GM19328 (cell line): ENCODE data around the gene OTUD7B.

Experiments
- ATAC-seq: cut with Tn5 transposase; IDR thresholded peaks from one replicate; pipeline ENCODE4 v1.9.1; 2021; ENCODE audit warnings: mild to moderate bottlenecking, moderate library complexity; ENCODE audit not compliant: unreplicated experiment

OTUD7B gene

DNA sequence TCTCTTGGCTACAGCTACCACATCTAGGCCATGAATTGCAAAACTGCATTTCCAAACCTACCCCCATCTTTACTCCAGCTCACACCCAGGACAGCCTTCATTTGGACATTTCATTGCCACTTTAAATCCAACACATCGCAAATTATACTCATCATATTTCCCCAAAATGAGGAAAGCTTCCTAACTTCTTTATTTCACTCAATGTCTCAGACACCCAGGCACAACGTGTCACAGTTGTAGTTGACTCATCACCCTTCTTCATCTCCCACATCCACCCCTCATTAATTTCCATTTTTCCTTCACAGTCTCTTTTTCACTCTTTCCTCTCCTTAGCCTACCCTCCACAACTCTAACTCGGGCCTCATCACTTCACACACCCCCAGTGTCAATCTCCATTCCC is 6.7 kb downstream of the OTUD7B start:
- ATAC-seq, result no peak

DNA sequence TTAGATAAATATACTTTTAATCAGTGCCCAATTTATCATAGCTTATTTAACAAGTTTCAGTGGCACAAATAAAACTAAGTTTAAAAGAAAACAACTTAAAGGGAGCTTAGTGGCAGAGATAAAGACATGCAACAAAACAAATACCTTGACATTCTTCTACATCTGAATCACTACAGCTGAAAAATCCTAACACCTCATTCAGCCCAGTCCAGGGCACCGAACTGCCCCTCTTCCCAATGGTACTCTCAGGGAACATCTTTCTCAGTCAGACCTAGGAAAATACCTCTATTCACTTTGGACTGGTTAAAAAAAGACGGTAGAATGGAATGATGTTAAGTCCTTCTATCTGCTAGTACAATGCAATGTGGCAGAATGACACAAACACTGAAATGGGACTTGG is 8.3 kb downstream of the OTUD7B start:
- ATAC-seq, result no peak

DNA sequence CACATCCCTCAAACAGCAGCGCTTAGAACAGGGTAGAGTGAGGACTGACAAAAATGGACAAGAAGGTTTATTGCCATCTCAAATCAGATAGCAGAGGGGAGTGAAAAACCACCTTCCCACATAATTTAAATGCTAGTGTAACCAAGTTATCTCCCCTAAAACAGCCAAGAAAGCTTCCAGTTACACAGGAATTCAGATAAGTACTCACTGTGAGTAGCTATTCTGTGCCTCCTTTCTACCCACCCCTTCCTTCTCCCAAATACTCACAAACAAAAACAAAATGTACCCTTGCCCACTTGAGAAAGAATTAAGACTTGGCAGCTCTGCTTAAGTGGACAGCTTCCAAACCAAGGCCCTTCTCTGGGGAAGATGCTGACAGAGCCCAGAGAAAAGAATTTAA is 9.1 kb downstream of the OTUD7B start:
- no peak for ATAC-seq

DNA sequence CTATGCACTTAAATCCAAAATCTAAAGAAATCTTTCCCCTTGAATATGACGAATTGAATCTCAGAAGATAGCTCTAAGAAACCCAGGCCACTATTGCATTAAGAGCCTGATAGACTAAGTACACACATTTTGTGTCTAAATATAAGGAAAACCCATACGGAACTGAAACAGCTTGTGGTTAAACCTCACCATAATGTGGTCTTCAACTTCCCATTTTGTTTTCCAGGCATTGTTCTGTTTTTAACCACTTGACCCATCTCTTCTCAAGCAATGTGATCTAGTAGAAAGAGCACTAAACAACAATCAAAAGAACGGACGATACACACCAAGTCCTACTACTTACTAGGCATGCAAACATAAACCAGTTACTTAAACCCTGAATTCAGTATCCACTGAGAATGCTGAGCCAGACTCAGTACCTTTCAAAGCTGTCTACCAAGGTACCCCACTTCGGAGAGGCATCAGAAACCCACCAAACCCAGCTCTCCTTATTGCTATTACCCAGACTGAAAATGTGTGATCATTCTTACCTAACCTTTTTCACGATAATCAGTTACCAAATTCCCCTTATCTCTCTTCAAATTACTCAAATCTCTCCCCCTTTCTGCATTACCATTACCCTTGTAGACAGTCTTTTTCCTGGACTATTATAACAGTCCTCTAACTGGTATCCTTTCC is 12.8 kb downstream of the OTUD7B start:
- peak; percentile 81 for ATAC-seq

DNA sequence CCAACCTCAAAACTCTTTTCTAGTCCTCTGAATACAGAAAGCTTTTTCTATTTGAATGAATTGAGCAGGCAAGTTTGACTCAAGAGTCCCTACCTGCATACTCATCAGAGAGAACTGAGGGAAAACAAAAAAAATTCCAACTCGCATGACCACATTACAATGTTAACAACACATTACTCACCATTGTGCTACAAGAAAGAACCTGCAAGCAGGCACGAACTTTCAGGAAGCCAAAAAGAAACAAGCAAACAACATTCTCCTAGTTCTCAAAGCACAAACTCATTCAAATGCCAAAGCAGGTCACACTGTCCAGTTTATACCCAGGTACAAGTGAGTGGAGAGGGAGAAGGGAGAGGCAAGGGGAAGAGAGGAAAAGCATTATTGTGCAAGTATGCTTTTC is 14.6 kb downstream of the OTUD7B start:
- no peak for ATAC-seq

DNA sequence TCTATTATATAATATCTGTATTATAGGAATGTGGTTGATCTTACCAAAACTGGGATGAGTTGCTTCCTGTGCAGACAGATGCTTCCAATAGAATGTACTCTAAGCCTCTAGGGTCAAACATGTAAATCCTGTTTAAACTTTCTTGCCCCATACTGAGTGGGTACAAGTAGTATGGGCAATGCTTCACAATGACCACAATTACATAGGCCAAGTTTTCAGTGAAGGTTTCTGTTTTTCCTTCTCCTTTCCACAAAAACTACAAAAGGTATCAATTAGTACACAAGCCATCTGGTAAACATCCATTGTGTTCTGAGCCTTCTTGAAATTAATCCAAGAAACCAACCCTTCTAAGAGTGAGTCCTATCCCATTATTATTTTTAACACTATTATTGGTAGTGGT is 16.8 kb downstream of the OTUD7B start:
- ATAC-seq, result no peak

DNA sequence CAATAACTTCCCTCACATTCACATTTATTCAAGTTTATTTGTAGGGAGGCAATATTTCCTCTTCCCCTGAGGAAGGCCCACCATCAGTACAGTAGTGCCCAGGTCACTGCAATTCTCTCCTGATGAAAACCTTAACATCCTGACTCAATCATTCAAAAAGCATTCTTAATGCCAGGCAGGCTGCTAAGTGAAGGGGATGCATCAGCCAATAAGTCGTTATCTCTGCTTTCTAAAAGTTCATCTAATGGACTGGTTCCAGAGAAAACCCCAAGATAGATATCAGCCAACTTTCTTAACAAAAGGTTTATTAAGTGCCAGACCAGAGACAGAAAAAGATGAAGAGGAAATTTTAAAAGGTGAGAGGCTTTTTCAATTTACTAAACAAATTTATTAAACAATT is 17.3 kb downstream of the OTUD7B start:
- ATAC-seq, result no peak

DNA sequence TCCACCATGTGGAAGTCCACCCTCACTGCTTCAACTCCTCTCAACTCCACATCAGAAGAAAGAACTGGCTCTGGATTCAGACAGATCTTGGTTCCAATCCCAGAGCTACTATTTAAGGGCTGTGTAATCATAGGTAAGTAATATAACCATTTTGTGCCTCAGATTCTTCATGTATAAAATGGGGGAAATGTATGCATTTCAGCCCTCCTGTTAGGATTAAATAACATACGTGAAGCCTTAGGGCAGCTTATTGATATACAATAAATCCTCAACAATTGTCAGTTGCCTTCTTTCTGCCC is 23.3 kb downstream of the OTUD7B start:
- ATAC-seq, result no peak

DNA sequence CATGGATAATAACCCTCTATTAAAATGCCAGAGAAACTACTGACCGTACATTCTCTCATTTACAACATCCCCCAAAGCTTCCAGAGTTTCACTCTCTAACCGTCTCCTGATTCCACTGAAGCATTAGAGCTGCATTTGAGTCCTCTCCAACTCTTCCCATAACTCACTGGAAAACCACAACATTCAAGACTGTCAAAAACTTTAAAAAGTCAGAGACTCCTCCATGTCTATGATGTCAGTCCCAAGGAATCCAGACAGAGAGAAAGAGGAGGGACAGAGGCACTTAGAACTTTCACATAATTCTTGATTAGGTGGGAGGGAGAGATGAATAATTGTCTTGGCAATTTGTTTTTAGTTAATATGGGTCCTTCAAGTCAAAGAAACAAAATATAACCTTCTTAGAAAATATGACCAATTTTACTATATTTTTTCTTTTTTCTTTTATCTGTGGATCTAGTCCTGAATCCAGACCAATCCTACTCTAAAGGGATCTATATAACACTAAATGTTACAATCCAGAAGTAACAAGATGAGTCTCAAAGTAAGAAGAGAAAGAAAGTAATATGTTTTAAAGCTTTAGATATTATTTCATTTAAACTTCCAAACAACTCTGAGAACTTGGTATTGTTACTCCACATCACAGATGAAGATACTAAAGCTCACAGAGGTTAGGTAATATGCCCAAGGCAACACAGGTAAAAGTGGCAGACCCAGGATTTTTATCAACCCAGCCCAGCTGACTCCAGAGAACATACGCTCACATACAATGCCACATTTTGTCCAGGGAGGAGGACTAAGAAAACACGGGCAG is 23.8 kb downstream of the OTUD7B start:
- no peak for ATAC-seq

DNA sequence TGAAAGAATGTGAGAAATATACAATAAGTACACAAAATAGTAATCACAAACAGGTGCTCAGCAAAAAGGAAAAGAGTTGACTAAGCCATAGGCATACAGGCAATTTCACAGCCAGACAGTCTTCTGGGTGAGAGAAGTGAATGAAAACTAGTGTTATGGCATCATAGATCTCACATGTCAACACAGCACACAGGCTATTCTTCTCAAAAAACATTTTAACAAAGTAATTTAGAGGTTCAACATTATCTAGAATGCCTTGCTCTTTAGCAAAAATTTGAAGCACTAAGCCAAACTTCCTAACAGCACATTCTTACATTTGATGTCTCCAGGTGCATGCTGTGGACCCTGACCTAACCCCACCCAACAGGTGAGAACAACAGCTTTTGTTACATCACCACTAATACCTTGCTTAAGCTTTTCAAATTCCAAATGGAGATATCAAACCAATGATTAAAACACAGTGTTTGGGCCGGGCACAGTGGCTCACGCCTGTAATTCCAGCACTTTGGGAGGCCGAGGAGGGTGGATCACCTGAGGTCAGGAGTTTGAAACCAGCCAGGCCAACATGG is 30.5 kb downstream of the OTUD7B start:
- ATAC-seq, result no peak

DNA sequence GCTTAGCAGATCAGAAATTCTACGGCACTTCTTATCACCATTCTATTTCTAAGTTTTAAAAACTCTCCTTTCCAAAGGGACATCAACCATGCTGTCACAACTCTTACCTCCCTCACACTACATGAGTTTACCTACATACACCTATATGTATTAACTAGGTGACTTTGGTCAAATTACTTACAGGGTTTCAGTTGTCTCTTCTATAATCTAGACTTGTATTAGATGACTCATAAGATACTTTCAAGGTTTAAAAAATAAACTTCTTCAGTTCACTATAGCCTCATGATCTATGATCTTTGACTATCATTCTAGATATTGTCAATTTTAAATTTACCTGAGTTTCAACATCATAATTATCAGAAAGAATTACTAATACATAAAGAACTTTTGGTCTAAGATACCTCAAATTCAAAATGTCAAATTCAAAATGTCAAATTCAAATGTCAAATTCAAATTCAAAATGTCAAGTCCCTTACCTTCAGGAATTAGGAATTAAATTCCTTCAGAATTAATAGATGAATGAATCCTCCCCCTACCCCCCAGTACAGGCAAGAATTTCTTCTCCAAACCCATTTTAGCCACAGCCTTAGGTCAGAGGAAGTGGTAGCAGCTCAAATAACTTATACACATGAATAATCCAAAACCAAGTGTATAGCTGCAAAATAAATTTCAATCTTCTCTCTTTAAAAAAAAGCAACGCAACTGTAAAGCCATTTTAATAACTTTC is 31.1 kb downstream of the OTUD7B start:
- ATAC-seq, result no peak

DNA sequence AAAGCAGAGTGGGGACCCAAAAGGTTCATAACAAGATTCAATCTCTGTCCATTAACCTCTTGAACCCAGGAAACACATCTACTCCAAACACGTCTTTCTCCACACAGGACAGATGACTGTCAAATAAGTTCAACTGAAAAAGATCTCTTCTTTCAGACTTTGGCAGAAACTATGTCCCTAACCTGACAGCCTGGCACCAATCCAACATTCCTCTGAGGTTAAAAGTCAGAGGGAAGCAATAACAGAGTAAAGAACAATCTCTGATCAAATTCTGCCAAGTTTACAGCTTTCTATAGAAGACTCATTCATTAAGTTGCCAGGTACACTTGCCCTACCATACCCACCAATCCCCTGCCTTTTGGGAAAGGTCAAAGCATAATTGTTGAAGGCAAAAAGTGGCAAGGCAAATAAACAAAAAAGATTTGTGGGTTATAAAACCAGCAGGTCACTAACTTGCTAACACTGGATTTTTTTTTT is 31.9 kb downstream of the OTUD7B start:
- no peak for ATAC-seq

DNA sequence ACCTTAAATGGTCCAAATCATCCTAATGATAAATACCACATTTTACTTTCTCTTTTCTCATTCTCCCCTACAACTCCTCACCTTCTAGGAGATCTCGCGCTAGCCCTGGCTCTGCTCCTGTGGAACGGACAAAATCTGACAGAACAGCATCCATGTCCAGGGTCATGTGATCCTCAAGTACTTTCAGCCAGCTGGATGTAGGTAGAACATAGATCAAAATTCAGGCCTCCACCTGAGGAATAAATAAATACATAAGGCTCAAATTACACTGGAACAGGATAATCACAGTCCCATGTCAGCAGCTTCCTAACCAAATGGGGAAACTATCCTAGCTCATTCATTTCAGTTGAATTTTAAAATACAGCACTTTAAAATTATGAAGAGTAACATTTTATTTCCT is 33.2 kb downstream of the OTUD7B start:
- ATAC-seq, result no peak

DNA sequence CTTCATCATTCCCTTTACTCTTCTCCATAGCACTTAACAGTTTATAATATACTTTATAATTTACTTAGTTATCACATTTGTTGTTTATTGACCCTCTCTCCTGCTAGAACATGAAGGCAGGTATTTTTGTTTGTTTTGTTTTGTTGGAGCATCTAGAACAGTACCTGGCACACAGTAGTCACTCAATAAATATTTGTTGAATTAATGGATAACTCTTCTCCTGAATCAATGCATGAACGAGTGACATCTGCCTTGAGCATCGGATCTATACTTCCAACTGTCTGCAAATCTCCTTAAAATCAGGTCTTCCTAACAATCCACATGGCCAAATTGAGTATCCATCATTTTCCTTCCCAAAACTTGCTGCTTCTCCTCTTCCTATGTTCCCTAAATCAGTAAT is 38.0 kb downstream of the OTUD7B start:
- no peak for ATAC-seq

DNA sequence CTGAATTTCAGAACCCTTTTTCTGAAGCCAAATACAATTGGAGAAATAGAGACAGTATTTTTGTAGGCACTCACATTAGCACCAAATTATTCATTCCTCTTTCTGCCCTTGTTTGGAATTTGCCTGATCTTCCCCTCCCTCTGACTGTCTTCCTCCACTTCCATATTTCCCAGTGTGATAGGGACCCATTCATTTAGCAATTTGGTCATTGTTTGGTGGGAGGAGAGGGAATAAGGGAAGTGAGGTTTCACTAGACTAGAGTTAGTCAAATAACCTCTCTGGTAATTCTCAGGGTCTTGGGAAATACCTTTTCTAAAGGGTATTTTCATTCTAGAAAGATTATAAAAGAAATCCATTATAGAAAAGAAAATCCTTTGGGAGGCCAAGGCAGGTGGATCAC is 42.9 kb downstream of the OTUD7B start:
- ATAC-seq, result no peak

DNA sequence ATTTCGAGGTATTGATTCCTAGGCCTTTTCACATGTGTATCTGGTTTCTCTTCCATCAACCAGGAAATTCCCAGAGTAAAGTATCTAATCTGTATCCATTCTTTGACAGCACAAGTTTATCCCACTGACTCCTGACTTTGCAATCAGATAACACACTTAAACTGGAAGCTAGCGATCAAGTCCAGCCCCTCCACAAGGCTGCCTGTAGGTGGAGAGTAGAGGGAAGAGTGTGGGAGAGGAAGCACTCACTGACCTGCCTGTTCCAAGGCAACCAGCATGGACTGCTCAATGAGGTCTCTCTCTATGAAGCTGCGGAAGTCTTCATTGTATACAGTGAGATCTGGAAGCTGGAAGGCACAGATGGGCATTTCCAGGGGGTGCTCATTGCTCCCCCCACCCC is 43.5 kb downstream of the OTUD7B start:
- ATAC-seq, result no peak

DNA sequence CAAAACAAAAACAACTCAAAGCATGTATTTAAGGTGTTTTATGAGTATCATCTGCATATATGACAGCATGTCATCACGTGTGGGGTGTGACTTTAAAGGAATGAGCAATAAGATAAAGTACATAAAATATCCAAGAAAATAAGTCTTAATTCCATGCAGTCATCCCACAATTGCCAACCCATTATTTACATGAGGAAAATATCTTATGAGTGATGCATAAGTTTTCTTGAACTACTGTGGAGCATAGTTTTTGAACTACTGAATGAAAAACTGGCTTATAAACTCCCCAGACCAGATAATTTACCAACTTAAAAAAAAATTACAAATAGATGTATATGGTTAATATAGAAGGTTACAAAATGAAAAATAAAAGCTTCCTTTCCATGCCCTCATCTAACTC is 44.1 kb downstream of the OTUD7B start:
- no peak for ATAC-seq

DNA sequence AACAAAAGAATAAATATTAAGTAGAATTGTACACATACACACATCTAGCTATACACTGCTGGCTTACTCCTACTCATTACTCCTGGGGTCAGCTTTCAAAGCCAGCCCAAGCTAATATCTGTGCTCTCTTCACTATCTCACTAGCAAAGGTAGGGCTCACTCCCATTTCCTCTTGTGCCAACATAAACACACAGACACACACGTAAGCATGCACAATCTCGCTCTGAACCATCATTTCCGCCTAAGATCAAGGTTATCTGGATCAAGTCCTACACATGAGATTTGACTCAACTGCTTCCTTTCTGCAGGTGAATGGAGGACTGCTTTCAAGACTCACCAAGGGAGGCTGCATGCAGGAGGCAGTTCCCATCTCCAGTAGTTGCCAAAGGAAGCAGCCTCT is 45.1 kb downstream of the OTUD7B start:
- no peak for ATAC-seq

DNA sequence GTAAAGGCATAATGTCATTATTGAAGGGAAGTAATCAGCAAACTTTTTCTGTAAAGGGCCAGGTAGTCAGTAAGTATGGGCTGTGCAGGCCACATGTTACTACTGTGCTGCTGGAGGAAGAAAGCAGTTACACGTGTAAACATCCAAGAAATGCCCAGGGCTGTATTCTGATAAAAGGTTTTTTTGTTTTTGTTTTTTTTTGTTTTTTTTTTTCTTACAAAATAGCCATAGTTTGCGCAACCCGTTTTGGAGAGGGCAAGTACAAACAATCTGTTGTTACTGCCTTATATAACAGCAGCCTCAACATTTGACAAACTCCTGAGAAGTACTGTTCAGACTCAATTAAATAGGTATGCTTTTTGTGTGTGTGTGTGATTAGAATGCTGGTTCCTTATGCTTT is 47.2 kb downstream of the OTUD7B start:
- no peak for ATAC-seq

DNA sequence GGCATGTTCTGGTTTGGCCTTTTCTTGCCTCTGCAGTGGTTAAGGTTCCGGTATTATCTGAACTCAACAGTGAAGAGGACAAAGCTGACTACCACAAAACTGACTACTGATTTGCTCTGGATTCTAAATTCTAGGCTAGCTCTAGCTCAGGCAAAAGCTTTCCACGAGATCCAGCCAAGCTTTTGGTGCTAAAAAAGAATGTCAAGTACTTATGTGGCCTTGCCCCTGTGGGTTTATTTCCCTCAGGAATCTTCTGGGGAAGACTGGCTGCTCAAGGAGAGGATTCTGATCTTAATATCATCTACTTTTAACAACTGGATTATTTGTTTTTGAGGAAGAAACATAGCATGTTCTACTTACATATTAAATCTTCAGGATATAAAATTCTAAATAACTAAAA is 47.8 kb downstream of the OTUD7B start:
- no peak for ATAC-seq

DNA sequence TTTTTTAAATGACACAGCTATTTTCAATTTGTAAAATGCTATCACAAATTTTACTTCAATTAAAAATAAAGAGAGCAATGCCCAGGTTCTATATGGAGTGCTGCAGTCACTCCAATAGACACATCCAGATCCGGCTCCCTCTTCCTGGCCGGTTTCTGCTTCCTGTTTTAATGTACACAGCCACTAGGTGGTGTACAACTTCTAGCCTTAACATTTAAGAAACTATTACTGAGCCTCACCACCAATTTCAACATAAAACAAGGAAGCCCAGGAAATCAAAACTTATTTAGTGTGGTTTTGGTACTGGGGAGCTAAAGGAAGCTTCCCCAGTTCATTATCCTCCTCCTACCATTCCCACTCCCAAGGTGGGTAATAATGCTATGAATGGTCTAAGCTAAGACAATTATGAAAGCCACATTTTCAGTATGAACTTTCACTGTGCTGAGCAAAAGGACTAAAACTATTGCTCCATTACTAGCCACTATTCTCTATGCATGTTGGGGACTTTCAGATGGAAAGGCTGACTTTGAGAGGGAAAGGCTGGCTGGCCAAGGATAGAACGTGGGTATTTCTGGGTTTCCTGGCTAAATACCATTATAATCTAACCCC is 48.4 kb downstream of the OTUD7B start:
- ATAC-seq, result no peak
